IMR-90 (cell line): ENCODE data around the gene LMOD1. TPM values are rescaled to one million over a fixed set of nuclear protein-coding genes. Genes with fewer than 3 reads are reported as not detected.
A peak's percentile ranks its signal among the peaks of the same experiment; 100 is the strongest.

Experiments used
- ATAC-seq: fragments of 200-7000 bp; cut with Tn5 transposase; 2 replicates; pipeline ENCODE4 v1.9.1; 2020; ENCODE audit warnings: low read depth, mild to moderate bottlenecking, moderate library complexity
- BruUV-seq: library from RNA; stranded (reverse); fragments of 400-500 nt; replicated peaks from 2 replicates; lab custom pipeline; 2021; lab: Mats Ljungman, UMichigan
- CTCF ChIA-PET: fragments of 300-600 bp; formaldehyde crosslinking; extraction: SDS; loops from one replicate; lab custom pipeline; 2021; ENCODE audit warnings: antibody characterized with exemption; lab: Yijun Ruan, JAX
- POLR2A ChIA-PET: fragments of 300-600 bp; sonication (Branson Sonifier 250); formaldehyde crosslinking; loops from one replicate; lab custom pipeline; 2022; ENCODE audit warnings: antibody characterized with exemption; ENCODE audit not compliant: unreplicated experiment; lab: Charles Lee
- DNase-seq: peaks from one replicate; pipeline ENCODE4 v3.0.0; 2013
- H2AFZ ChIP-seq: replicated peaks from 2 replicates; pipeline ENCODE3; 2013; ENCODE audit warnings: low read length, mild to moderate bottlenecking; ENCODE audit not compliant: poor library complexity
- H2AK5ac ChIP-seq: 2 replicates; pipeline ENCODE4 v1.6.1; 2013; ENCODE audit warnings: low read depth, low read length, inconsistent platforms
- H2AK9ac ChIP-seq: replicated peaks from 2 replicates; pipeline ENCODE3; 2013; ENCODE audit warnings: mild to moderate bottlenecking, low read depth, low read length, moderate library complexity; ENCODE audit not compliant: poor library complexity
- H2BK120ac ChIP-seq: 2 replicates; pipeline ENCODE4 v1.6.1; 2013; ENCODE audit warnings: low read depth, low read length, inconsistent platforms
- H2BK15ac ChIP-seq: 3 replicates; pipeline ENCODE4 v1.6.1; 2013; ENCODE audit warnings: low read depth, low read length, inconsistent platforms
- H2BK20ac ChIP-seq: 2 replicates; pipeline ENCODE4 v1.6.1; 2013; ENCODE audit warnings: low read depth, mild to moderate bottlenecking, inconsistent platforms, low read length, moderate library complexity
- H2BK5ac ChIP-seq: 2 replicates; pipeline ENCODE4 v1.6.1; 2013; ENCODE audit warnings: mild to moderate bottlenecking, low read depth, low read length, inconsistent platforms; ENCODE audit not compliant: poor library complexity, severe bottlenecking
- H3K14ac ChIP-seq: replicated peaks from 2 replicates; pipeline ENCODE4 v1.6.1; 2013; ENCODE audit warnings: low read depth, low read length, inconsistent platforms
- H3K18ac ChIP-seq: 2 replicates; pipeline ENCODE4 v1.6.1; 2013; ENCODE audit warnings: low read depth, low read length, control low read depth
- H3K23ac ChIP-seq: 2 replicates; pipeline ENCODE4 v1.6.1; 2013; ENCODE audit warnings: low read depth, low read length, inconsistent platforms
- H3K27ac ChIP-seq: 2 replicates; pipeline ENCODE4 v1.5.1; 2013; ENCODE audit warnings: mild to moderate bottlenecking, control low read depth, low read length; ENCODE audit not compliant: insufficient read depth
- H3K27me3 ChIP-seq: 2 replicates; pipeline ENCODE4 v1.6.1; 2013; ENCODE audit warnings: low read length; ENCODE audit not compliant: control insufficient read depth, insufficient read depth
- H3K36me3 ChIP-seq: 2 replicates; pipeline ENCODE4 v1.6.1; 2013; ENCODE audit warnings: low read length, mixed read lengths; ENCODE audit not compliant: control insufficient read depth, insufficient read depth
- H3K4ac ChIP-seq: 2 replicates; pipeline ENCODE4 v1.6.1; 2013; ENCODE audit warnings: low read depth, low read length, inconsistent platforms
- H3K4me1 ChIP-seq: 2 replicates; pipeline ENCODE4 v1.6.1; 2013; ENCODE audit warnings: low read length, mixed read lengths; ENCODE audit not compliant: control insufficient read depth, insufficient read depth
- H3K4me2 ChIP-seq: 2 replicates; pipeline ENCODE4 v1.6.1; 2013; ENCODE audit warnings: low read depth, mild to moderate bottlenecking, control low read depth, low read length, moderate library complexity
- H3K4me3 ChIP-seq: 2 replicates; pipeline ENCODE4 v1.5.1; 2013; ENCODE audit warnings: low read depth, mild to moderate bottlenecking, control low read depth, low read length, moderate library complexity; ENCODE audit not compliant: insufficient read depth
- H3K56ac ChIP-seq: 2 replicates; pipeline ENCODE4 v1.6.1; 2013; ENCODE audit warnings: low read length, inconsistent platforms; ENCODE audit not compliant: insufficient read depth; ENCODE audit errors: extremely low read depth
- H3K79me1 ChIP-seq, 2 experiments: 2 replicates each; pipeline ENCODE4 v1.6.1; 2013; ENCODE audit warnings: low read length in 2 of 2, inconsistent platforms in 1 of 2, low read depth in 1 of 2
- H3K9ac ChIP-seq: 2 replicates; pipeline ENCODE4 v1.6.1; 2013; ENCODE audit warnings: low read depth, low read length, control low read depth
- H3K9me1 ChIP-seq: 2 replicates; pipeline ENCODE4 v1.6.1; 2013; ENCODE audit warnings: low read length, inconsistent platforms; ENCODE audit not compliant: insufficient read depth
- H3K9me3 ChIP-seq: 2 replicates; pipeline ENCODE4 v1.6.1; 2013; ENCODE audit warnings: low read length; ENCODE audit not compliant: control insufficient read depth, insufficient read depth
- H4K20me1 ChIP-seq: 2 replicates; pipeline ENCODE4 v1.6.1; 2013; ENCODE audit warnings: low read length, inconsistent platforms; ENCODE audit not compliant: insufficient read depth
- H4K5ac ChIP-seq: 2 replicates; pipeline ENCODE4 v1.6.1; 2013; ENCODE audit warnings: mild to moderate bottlenecking, low read depth, low read length, control low read depth
- H4K8ac ChIP-seq, 2 experiments: 2 replicates each; pipeline ENCODE4 v1.6.1; 2013; ENCODE audit warnings: low read depth in 2 of 2, low read length in 2 of 2, control low read depth in 1 of 2, inconsistent platforms in 1 of 2
- H4K91ac ChIP-seq: 2 replicates; pipeline ENCODE4 v1.6.1; 2013; ENCODE audit warnings: low read depth, low read length, inconsistent platforms; ENCODE audit not compliant: insufficient read depth
- BHLHE40 ChIP-seq: fragments of 150-350 bp; IDR thresholded peaks from 2 replicates; pipeline ENCODE4 v1.6.1; 2016; ENCODE audit warnings: mild to moderate bottlenecking, low read depth, low read length
- CEBPB ChIP-seq: IDR thresholded peaks from 2 replicates; pipeline ENCODE4 v1.6.1; 2012; ENCODE audit warnings: low read depth, low read length, improper control_type of control experiment
- CHD1 ChIP-seq: IDR thresholded peaks from 2 replicates; pipeline ENCODE4 v1.6.1; 2012; ENCODE audit warnings: low read depth, low read length, improper control_type of control experiment
- FOS ChIP-seq: fragments of 150-350 bp; IDR thresholded peaks from 2 replicates; pipeline ENCODE4 v1.6.1; 2016; ENCODE audit warnings: low read depth, low read length
- MAFK ChIP-seq: IDR thresholded peaks from 2 replicates; pipeline ENCODE4 v1.6.1; 2012; ENCODE audit warnings: low read depth, low read length, improper control_type of control experiment
- MAZ ChIP-seq: IDR thresholded peaks from 2 replicates; pipeline ENCODE4 v1.6.1; 2012; ENCODE audit warnings: low read depth, mild to moderate bottlenecking, low read length, improper control_type of control experiment, moderate library complexity, borderline replicate concordance
- MXI1 ChIP-seq: IDR thresholded peaks from 2 replicates; pipeline ENCODE4 v1.6.1; 2012; ENCODE audit warnings: low read depth, mild to moderate bottlenecking, low read length, moderate library complexity, borderline replicate concordance
- NFE2L2 ChIP-seq: fragments of 150-350 bp; IDR thresholded peaks from 2 replicates; pipeline ENCODE4 v1.6.1; 2016; ENCODE audit warnings: low read depth, mild to moderate bottlenecking, low read length
- POLR2A ChIP-seq: IDR thresholded peaks from 2 replicates; pipeline ENCODE4 v1.6.1; 2012; ENCODE audit warnings: mild to moderate bottlenecking, low read depth, low read length
- RAD21 ChIP-seq: IDR thresholded peaks from 2 replicates; pipeline ENCODE4 v1.6.1; 2012; ENCODE audit warnings: low read length, improper control_type of control experiment
- RCOR1 ChIP-seq: IDR thresholded peaks from 2 replicates; pipeline ENCODE4 v1.6.1; 2012; ENCODE audit warnings: mild to moderate bottlenecking, low read length, improper control_type of control experiment; ENCODE audit not compliant: insufficient replicate concordance
- RFX5 ChIP-seq: IDR thresholded peaks from 2 replicates; pipeline ENCODE4 v1.8.0; 2012; ENCODE audit warnings: low read depth, mild to moderate bottlenecking, low read length, moderate library complexity
- SMC3 ChIP-seq: fragments of 150-350 bp; IDR thresholded peaks from 2 replicates; pipeline ENCODE4 v1.6.1; 2016; ENCODE audit warnings: low read depth, mild to moderate bottlenecking, antibody characterized with exemption, low read length, moderate library complexity
- WGBS, 2 experiments: methylation state at CpG; one replicate each; pipeline versions ENCODE4 v1.1.5 to v1.1.7; 2013; ENCODE audit warnings: missing lambda C conversion rate in 2 of 2; ENCODE audit not compliant: insufficient read length in 1 of 2; ENCODE audit errors: extremely low coverage in 2 of 2; 5-methylcytosine and 5-hydroxymethylcytosine counted together
- dilution Hi-C: fragments of 300-500 bp; cut with HindIII; formaldehyde crosslinking; loops from one replicate; pipeline ENCODE4 v1.14.3; 2018; ENCODE audit warnings: low sequenced_read_pairs; ENCODE audit not compliant: unreplicated experiment
- in situ Hi-C: fragments of 300-500 bp; cut with MboI; formaldehyde crosslinking; loops from 3 replicates; pipeline ENCODE4 v1.14.3; 2019; ENCODE audit warnings: low sequenced_read_pairs, inconsistent platforms, mixed read lengths
- intact Hi-C: fragments of 100-400 bp; cut with micrococcal nuclease; formaldehyde crosslinking; loops from 2 replicates; pipeline ENCODE4 v1.10.0; 2022
- polyA plus RNA-seq, 3 experiments: library from polyadenylated mRNA; depleted of rRNA; stranded (reverse); fragments of >200 nt; gene quantifications; 2 replicates each; pipeline ENCODE4 v1.2.3, GENCODE V29; 2012; ENCODE audit warnings: low replicate concordance in 1 of 3
- total RNA-seq: library from RNA; depleted of rRNA; stranded (reverse); fragments of >200 nt; gene quantifications from 2 replicates; pipeline ENCODE4 v1.2.3, GENCODE V29; 2012
- TF ChIP-seq, protein P1 (sequence below): fragments of 150-350 bp; IDR thresholded peaks from 2 replicates; pipeline ENCODE4 v1.6.1; 2016; ENCODE audit warnings: low read depth, mild to moderate bottlenecking, low read length, moderate library complexity, borderline replicate concordance
- TF ChIP-seq, protein P2 (sequence below): fragments of 150-350 bp; IDR thresholded peaks from 2 replicates; pipeline ENCODE4 v1.6.1; 2017; ENCODE audit warnings: mild to moderate bottlenecking, antibody characterized with exemption, low read length, low read depth
- TF ChIP-seq, protein P3 (sequence below): conservative IDR thresholded peaks from 2 replicates; pipeline ENCODE4 v1.5.1; 2012; ENCODE audit warnings: mild to moderate bottlenecking, low read depth, low read length, improper control_type of control experiment

LMOD1 gene
- total and polyA plus RNA-seq, 2 of the 4 experiments (the other 2 are of a cell fraction), result 51.7 to 53.2 TPM

DNA sequence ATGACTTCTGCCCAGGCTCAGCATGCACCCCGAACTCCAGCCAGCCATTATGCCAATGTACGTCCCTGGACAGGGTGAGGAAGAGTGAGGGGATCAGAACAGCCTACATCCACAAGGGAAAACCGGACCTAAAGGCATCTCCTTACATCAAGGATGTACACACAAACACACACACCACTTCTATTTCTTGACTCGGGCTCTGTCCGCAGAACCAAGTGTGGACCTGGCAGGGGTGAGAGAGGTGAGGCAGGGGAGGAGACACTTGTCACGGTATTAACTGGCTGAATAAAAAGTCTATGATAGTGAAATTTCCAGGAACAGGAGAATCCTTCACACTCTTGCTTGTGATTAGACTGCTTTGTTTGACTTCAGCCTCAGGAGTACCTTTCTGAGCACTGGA is 2.3 kb downstream of the LMOD1 start:
- no CpG with 5 or more reads among the region's 6 CpGs for WGBS, 2 experiments
- Histone ChIP-seq H2AFZ (peak overlapping the region; percentile 23), H3K18ac (peak overlapping the region; percentile 5; the same call in 1 of the 2 replicates), H3K9ac (peak overlapping the region; percentile 94), H2BK120ac (peak overlapping the region; percentile 9; the same call in 1 of the 2 replicates), H3K4me3 (peak overlapping the region; percentile 72), H4K8ac (peak overlapping the region in 1 of 2 experiments; percentile 28; a peak in 1 of 4 replicates), H3K56ac (no peak overlapping the region), H4K91ac (peak overlapping the region; percentile 25; the same call in 1 of the 2 replicates), H3K27ac (peak overlapping the region; percentile 25; the same call in 1 of the 2 replicates), H2BK5ac (peak overlapping the region; percentile 29), H3K9me1 (peaks cover 30% of the 10 kb centered on the region), H2AK5ac (peak overlapping the region; percentile 68; the same call in 1 of the 2 replicates), H4K5ac (0 out of 2 replicates have a peak overlapping the region, but pooled peaks have one; percentile 17), H3K4me1 (peaks cover 36% of the 10 kb centered on the region), H2BK15ac (no peak overlapping the region), H3K9me3 (no peaks in the 10 kb centered on the region), H3K36me3 (peaks cover 5% of the 10 kb centered on the region; the same call in 1 of the 2 replicates), H3K14ac (peak overlapping the region; percentile 95), H2BK20ac (no peak overlapping the region), H4K20me1 (peaks cover 23% of the 10 kb centered on the region), H3K4ac (peak overlapping the region; percentile 89), H2AK9ac (peak overlapping the region; percentile 10), H3K27me3 (no peaks in the 10 kb centered on the region), H3K4me2 (peak overlapping the region; percentile 73), H3K23ac (peak overlapping the region; percentile 57; the same call in 1 of the 2 replicates), H3K79me1 (peaks cover 22 to 73% of the 10 kb centered on the region in 2 experiments)
- ChIA-PET CTCF (interaction anchor here (1.5 to 3.6 kb wide), 2 partner anchors 10 to 48 kb away, joined by 6 to 27 read pairs; no protein-coding TSS in a partner anchor), POLR2A (interaction anchor here (2.9 kb wide), 1 partner anchor 41 kb away, joined by 24 read pairs; no protein-coding TSS in a partner anchor)
- in situ Hi-C loops (no loop called here), dilution Hi-C loops (no loop called here), intact Hi-C loops (no loop called here)
- no TSS peak for BruUV-seq
- DNase-seq, result no peak
- TF ChIP-seq, protein P1, sequence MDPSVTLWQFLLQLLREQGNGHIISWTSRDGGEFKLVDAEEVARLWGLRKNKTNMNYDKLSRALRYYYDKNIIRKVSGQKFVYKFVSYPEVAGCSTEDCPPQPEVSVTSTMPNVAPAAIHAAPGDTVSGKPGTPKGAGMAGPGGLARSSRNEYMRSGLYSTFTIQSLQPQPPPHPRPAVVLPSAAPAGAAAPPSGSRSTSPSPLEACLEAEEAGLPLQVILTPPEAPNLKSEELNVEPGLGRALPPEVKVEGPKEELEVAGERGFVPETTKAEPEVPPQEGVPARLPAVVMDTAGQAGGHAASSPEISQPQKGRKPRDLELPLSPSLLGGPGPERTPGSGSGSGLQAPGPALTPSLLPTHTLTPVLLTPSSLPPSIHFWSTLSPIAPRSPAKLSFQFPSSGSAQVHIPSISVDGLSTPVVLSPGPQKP, result no peak
- TF ChIP-seq BHLHE40 (no peak), POLR2A (no peak), CEBPB (no peak), NFE2L2 (no peak), FOS (no peak), RFX5 (no peak), RAD21 (no peak), CHD1 (no peak), MAZ (no peak), MXI1 (no peak), MAFK (no peak), RCOR1 (no peak), SMC3 (no peak)
- TF ChIP-seq, protein P2, sequence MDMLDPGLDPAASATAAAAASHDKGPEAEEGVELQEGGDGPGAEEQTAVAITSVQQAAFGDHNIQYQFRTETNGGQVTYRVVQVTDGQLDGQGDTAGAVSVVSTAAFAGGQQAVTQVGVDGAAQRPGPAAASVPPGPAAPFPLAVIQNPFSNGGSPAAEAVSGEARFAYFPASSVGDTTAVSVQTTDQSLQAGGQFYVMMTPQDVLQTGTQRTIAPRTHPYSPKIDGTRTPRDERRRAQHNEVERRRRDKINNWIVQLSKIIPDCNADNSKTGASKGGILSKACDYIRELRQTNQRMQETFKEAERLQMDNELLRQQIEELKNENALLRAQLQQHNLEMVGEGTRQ, result no peak
- TF ChIP-seq, protein P3, sequence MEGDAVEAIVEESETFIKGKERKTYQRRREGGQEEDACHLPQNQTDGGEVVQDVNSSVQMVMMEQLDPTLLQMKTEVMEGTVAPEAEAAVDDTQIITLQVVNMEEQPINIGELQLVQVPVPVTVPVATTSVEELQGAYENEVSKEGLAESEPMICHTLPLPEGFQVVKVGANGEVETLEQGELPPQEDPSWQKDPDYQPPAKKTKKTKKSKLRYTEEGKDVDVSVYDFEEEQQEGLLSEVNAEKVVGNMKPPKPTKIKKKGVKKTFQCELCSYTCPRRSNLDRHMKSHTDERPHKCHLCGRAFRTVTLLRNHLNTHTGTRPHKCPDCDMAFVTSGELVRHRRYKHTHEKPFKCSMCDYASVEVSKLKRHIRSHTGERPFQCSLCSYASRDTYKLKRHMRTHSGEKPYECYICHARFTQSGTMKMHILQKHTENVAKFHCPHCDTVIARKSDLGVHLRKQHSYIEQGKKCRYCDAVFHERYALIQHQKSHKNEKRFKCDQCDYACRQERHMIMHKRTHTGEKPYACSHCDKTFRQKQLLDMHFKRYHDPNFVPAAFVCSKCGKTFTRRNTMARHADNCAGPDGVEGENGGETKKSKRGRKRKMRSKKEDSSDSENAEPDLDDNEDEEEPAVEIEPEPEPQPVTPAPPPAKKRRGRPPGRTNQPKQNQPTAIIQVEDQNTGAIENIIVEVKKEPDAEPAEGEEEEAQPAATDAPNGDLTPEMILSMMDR, result no peak
- no peak for ATAC-seq
